ENCODE data around the gene MAN1C1. TPM values are rescaled to one million over a fixed set of nuclear protein-coding genes. Genes with fewer than 3 reads are reported as not detected.

Gene MAN1C1
- polyA plus RNA-seq, 1 donor from 2014 or later = 1.3 TPM

- TF ChIP-seq TAF1 (IDR thresholded peaks at IDR 0.05; ENCODE audit: low read depth) = no peak
- TF ChIP-seq EP300 (conservative IDR thresholded peaks at IDR 0.05; ENCODE audit: poor library complexity, severe bottlenecking) = no peak
- TF ChIP-seq MXI1 (conservative IDR thresholded peaks at IDR 0.05; ENCODE audit: poor library complexity, severe bottlenecking) = no peak
- no peak for TF ChIP-seq RAD21 (conservative IDR thresholded peaks at IDR 0.05)
- no peak for TF ChIP-seq POLR2AphosphoS5 (IDR thresholded peaks at IDR 0.05)
- Histone ChIP-seq H3K4me2 (ENCODE audit: low read length) (no peak overlapping the region), H4K20me1 (ENCODE audit: insufficient read depth) (no peaks in the 10 kb centered on the region), H3F3A (ENCODE audit: insufficient read depth, low read length, poor library complexity, severe bottlenecking) (no peaks in the 10 kb centered on the region), H3K27ac (ENCODE audit: low read length) (no peak overlapping the region), H3K9me2 (ENCODE audit: insufficient read depth, low read length) (no peaks in the 10 kb centered on the region), H2AFZ (ENCODE audit: low read depth, low read length) (no peak overlapping the region), H3K36me3 (ENCODE audit: insufficient read depth, low read length) (no peaks in the 10 kb centered on the region), H3K4me3 (ENCODE audit: low read length) (no peak overlapping the region), H3K9me3 (ENCODE audit: low read length) (no peaks in the 10 kb centered on the region), H3K9ac (ENCODE audit: low read length) (no peak overlapping the region), H3K79me2 (replicated peaks; ENCODE audit: insufficient read depth, low read length) (no peaks in the 10 kb centered on the region), H3K27me3 (ENCODE audit: insufficient read depth, low read depth, low read length) (no peaks in the 10 kb centered on the region)
These were observed 187.8 kb downstream of the MAN1C1 start for GRCh38 chr1:25804244-25804963.

GRCh38 chr1:25804964-25805862 lies 188.6 kb downstream of the MAN1C1 start:
- no peaks in the 10 kb centered on the region for H3K79me2 ChIP-seq (replicated peaks; ENCODE audit: insufficient read depth, low read length)
- H3K9me2 ChIP-seq (ENCODE audit: insufficient read depth, low read length) = no peaks in the 10 kb centered on the region
- no peaks in the 10 kb centered on the region for H4K20me1 ChIP-seq (ENCODE audit: insufficient read depth)
- no peaks in the 10 kb centered on the region for H3K9me3 ChIP-seq (ENCODE audit: low read length)
- H3K4me2 ChIP-seq (ENCODE audit: low read length) = no peak overlapping the region
- H3K9ac ChIP-seq (ENCODE audit: low read length) = no peak overlapping the region
- H3K27ac ChIP-seq (ENCODE audit: low read length) = no peak overlapping the region
- TF ChIP-seq, protein P1, sequence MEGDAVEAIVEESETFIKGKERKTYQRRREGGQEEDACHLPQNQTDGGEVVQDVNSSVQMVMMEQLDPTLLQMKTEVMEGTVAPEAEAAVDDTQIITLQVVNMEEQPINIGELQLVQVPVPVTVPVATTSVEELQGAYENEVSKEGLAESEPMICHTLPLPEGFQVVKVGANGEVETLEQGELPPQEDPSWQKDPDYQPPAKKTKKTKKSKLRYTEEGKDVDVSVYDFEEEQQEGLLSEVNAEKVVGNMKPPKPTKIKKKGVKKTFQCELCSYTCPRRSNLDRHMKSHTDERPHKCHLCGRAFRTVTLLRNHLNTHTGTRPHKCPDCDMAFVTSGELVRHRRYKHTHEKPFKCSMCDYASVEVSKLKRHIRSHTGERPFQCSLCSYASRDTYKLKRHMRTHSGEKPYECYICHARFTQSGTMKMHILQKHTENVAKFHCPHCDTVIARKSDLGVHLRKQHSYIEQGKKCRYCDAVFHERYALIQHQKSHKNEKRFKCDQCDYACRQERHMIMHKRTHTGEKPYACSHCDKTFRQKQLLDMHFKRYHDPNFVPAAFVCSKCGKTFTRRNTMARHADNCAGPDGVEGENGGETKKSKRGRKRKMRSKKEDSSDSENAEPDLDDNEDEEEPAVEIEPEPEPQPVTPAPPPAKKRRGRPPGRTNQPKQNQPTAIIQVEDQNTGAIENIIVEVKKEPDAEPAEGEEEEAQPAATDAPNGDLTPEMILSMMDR (IDR thresholded peaks at IDR 0.05; ENCODE audit: poor library complexity, severe bottlenecking) = no peak
- TF ChIP-seq MXI1 (conservative IDR thresholded peaks at IDR 0.05; ENCODE audit: poor library complexity, severe bottlenecking) (no peak), TAF1 (IDR thresholded peaks at IDR 0.05; ENCODE audit: low read depth) (no peak), REST (IDR thresholded peaks at IDR 0.05; ENCODE audit: borderline replicate concordance) (no peak), EP300 (conservative IDR thresholded peaks at IDR 0.05; ENCODE audit: poor library complexity, severe bottlenecking) (no peak), RAD21 (conservative IDR thresholded peaks at IDR 0.05) (no peak), EZH2 (IDR thresholded peaks at IDR 0.05; ENCODE audit: borderline replicate concordance, insufficient read depth, low read length, poor library complexity, severe bottlenecking) (no peak), SMC3 (conservative IDR thresholded peaks at IDR 0.05; ENCODE audit: poor library complexity) (no peak), POLR2AphosphoS5 (IDR thresholded peaks at IDR 0.05) (no peak)
- no peaks in the 10 kb centered on the region for H3K36me3 ChIP-seq (ENCODE audit: insufficient read depth, low read length)
- H3K4me3 ChIP-seq (ENCODE audit: low read length) = no peak overlapping the region
- no peaks in the 10 kb centered on the region for H3F3A ChIP-seq (ENCODE audit: insufficient read depth, low read length, poor library complexity, severe bottlenecking)
- no peaks in the 10 kb centered on the region for H3K27me3 ChIP-seq (ENCODE audit: insufficient read depth, low read depth, low read length)
- no peak overlapping the region for H2AFZ ChIP-seq (ENCODE audit: low read depth, low read length)
